Measurements from ENCODE around the gene KTI12. TPM values are rescaled to one million over a fixed set of nuclear protein-coding genes. Genes with fewer than 3 reads are reported as not detected.

KTI12 gene, protein sequence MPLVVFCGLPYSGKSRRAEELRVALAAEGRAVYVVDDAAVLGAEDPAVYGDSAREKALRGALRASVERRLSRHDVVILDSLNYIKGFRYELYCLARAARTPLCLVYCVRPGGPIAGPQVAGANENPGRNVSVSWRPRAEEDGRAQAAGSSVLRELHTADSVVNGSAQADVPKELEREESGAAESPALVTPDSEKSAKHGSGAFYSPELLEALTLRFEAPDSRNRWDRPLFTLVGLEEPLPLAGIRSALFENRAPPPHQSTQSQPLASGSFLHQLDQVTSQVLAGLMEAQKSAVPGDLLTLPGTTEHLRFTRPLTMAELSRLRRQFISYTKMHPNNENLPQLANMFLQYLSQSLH
- 8.5 and 10.3 TPM in 2 replicates for total RNA-seq

DNA sequence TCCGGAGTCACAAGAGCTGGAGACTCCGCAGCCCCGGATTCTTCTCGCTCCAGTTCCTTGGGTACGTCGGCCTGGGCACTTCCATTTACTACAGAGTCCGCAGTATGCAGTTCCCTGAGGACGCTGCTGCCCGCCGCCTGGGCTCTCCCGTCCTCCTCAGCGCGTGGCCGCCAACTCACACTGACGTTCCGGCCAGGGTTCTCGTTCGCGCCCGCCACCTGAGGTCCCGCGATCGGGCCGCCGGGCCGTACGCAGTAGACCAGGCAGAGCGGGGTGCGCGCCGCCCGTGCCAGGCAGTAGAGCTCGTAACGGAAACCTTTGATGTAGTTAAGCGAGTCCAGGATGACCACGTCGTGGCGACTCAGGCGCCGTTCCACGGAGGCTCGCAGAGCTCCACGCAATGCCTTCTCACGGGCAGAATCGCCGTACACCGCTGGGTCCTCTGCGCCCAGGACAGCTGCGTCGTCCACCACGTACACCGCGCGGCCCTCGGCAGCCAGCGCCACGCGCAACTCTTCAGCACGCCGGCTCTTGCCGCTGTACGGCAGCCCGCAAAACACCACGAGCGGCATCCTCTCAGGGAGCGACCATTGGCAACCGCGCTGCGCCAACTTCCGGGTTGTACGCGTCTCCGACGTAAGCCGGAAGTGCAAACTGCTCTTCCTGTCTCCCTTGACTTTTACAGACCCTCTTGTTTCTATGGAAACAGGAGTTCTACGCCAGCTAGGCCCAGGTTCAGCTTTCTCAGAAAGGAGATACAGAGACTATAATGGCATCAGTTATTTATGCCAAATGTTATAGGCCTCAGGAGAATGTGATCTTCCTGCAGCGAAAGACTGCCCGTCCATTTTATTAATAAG is at the start of gene KTI12:
KTI12 (minus strand) TSS at position 621 of the 860 bp plus-strand sequence; CDS start at position 572, 49 bp downstream.

DNA sequence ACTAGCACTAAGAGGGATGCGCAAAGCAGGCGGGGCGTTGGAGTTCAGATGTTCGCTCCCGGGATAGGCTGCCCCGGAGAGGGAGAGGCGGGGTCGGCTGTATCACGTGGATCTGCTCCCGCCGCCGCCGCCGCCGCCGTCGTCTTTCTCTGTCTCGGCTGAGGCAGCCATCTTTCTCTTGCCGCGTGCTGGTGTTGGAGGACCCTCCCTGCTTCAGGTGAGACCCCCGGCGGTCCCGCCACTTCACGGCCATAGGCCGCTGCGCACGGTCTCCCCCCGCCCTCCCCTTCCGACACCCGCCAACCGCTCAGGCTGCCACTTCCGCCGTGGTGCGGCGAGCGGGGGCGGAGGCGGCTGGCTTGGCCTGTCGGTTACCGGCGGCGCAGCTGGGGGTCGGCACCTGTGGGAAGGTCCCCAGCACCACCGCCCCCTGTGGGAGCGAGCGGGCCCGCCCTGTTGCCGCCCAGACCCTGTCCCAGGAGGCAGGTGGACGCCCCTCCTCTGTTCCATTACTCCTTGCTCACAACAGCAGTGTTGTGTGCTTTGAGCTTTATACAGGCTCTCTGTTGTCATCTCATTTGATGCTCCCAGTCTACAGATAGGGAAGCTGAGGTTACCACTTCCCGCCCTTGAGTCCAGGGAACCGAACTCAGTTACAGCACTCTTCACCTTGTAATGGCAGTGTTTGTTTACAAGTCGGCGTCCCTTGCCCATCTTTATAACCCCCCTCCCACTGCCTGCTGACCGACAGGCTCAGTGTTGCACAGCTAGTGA is 22.7 kb upstream of the KTI12 start, which contains the start of gene BTF3L4:
BTF3L4 (plus strand) TSS at position 133 of the 774 bp plus-strand sequence. CDS start 3,553 bp downstream, outside the sequence.

DNA sequence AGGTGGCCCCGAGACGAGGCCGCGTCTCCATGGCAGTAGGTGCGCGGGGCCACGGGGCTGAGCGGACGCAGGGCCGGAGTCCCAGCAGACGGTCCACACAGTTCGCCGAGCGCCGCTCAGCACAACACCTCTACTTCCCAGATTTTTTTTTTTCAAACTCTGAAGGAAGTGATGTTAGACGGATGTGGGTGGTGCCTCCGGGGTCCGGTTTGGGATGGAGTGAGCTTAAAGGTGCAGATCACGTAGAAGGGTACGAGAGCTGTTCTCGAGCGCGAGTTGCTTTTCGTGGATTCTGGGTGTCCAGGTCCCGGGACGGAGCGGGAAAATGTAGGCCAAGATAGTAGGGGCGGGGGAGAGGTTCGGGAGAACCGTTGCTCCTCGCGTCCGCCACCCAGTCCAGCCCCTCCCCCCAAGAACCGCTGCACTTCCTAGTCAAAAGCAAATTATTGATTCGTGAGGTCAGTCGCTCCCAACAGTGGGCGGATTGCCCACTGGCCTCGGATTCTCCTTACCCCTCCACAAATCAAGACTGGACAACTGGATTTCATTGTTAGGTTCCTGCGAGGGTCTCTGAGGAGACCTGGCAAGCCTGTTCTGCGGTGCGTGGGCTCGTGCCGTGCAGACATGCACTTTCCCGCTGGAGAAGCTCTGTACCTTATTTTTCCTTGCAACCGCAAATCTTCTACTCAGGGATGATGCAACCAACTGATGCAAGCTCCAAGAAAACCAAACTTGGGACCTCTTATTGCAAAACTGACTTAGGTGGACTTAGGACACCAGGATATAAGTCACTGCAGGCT is 21.7 kb upstream of the KTI12 start, which contains the start of gene TXNDC12:
TXNDC12 (minus strand) TSS at position 126 of the 800 bp plus-strand sequence; CDS start at position 31, 95 bp downstream.

DNA sequence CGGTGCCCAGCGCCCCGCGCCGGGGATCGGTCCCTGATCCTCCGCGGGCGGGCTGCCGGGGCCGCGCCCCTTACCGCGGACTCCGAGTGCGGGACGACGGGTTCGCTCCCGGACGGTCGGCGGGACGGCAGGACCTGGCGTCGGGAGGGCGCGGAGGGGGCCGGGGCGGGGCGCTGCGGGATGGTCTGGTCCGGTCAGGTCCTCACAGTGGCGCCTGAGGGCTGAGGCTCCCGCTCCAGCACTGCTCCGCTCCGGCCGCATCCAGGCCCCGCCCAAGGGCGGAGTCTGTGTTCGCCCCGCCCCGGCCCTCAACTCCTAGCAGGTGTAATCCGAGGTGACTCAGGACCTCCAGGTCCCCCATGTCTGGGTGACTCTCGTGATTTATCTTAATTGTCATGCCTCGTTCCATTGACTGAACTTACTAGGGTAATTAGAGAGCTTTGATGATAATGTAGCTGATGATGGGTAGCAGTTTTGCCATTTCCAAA is 43.1 kb downstream of the KTI12 start, which contains the start of gene RAB3B:
RAB3B (minus strand) TSS at position 223 of the 488 bp plus-strand sequence. CDS start 13,583 bp downstream, outside the sequence.

Other genes with a start within 250 kb of the KTI12 start
- 101 and 118 TPM in 2 replicates for gene NRDC, start 155.1 kb downstream of the KTI12 start, total RNA-seq
- gene RAB3B, start 43.1 kb downstream of the KTI12 start, total RNA-seq = 1.3 and 2.1 TPM in 2 replicates
- 46.9 and 51.3 TPM in 2 replicates for gene TXNDC12, start 21.4 kb upstream of the KTI12 start, total RNA-seq
- 53.7 and 99.5 TPM in 2 replicates for gene BTF3L4, start 22.5 kb upstream of the KTI12 start, total RNA-seq
- 61.2 and 67.1 TPM in 2 replicates for gene ZFYVE9, start 108.3 kb upstream of the KTI12 start, total RNA-seq

All from nasal cavity respiratory epithelium epithelial cell of viscerocranial mucosa (primary cell).